Measurements from ENCODE around the gene TTI1. TPM values are rescaled to one million over a fixed set of nuclear protein-coding genes. Genes with fewer than 3 reads are reported as not detected.
A peak's percentile ranks its signal among the peaks of the same experiment; 100 is the strongest.

Gene TTI1
- total and polyA plus RNA-seq, 2 of the 13 experiments (the other 11 are each of a cell fraction or from before 2014, with no cell fraction given), result 22.9 to 39.8 TPM

GRCh38 chr20:38073307-38074071 lies 40.2 kb upstream of the TTI1 start (continued):
- TF ChIP-seq RAD21 (CRISPR knock-in tag; IDR thresholded peaks at IDR 0.05) (peak; percentile 79), TRAFD1 (CRISPR knock-in tag; IDR thresholded peaks at IDR 0.05; ENCODE audit: borderline replicate concordance) (peak; percentile 30; the same call in 1 of the 2 replicates), SALL2 (CRISPR knock-in tag; IDR thresholded peaks at IDR 0.05) (peak; percentile 70; the same call in 1 of the 2 replicates), ATF5 (CRISPR knock-in tag; IDR thresholded peaks at IDR 0.05; ENCODE audit: low read depth) (peak; percentile 50; the same call in 1 of the 2 replicates), FOXA1 (IDR thresholded peaks at IDR 0.05) (no peak), FOXA1 (CRISPR knock-in tag; IDR thresholded peaks at IDR 0.05) (peak; percentile 27; the same call in 1 of the 2 replicates), ZNF180 (CRISPR knock-in tag; IDR thresholded peaks at IDR 0.05; ENCODE audit: borderline replicate concordance, low read depth) (0 out of 2 replicates have a peak, but pooled peaks have one; percentile 36), HINFP (CRISPR knock-in tag; IDR thresholded peaks at IDR 0.05; ENCODE audit: low read depth) (0 out of 2 replicates have a peak, but pooled peaks have one; percentile 28), ZBED4 (CRISPR knock-in tag; IDR thresholded peaks at IDR 0.05; ENCODE audit: borderline replicate concordance) (no peak), RCOR2 (CRISPR knock-in tag; IDR thresholded peaks at IDR 0.05) (no peak), ZFY (CRISPR knock-in tag; IDR thresholded peaks at IDR 0.05) (peak; percentile 22; the same call in 1 of the 2 replicates), ZNF235 (CRISPR knock-in tag; IDR thresholded peaks at IDR 0.05; ENCODE audit: borderline replicate concordance) (no peak), SIX1 (CRISPR knock-in tag; IDR thresholded peaks at IDR 0.05; ENCODE audit: borderline replicate concordance) (no peak), ZKSCAN8 (CRISPR knock-in tag; IDR thresholded peaks at IDR 0.05; ENCODE audit: borderline replicate concordance) (peak; percentile 35; the same call in 1 of the 2 replicates), ZNF124 (CRISPR knock-in tag; IDR thresholded peaks at IDR 0.05) (peak; percentile 20; the same call in 1 of the 2 replicates), HOXA5 (CRISPR knock-in tag; IDR thresholded peaks at IDR 0.05) (peak; percentile 68; the same call in 1 of the 2 replicates), CTCF (CRISPR knock-in tag; IDR thresholded peaks at IDR 0.05) (peak; percentile 84), SIN3A (IDR thresholded peaks at IDR 0.05; ENCODE audit: borderline replicate concordance, low read depth, low read length) (no peak), MLLT10 (CRISPR knock-in tag; IDR thresholded peaks at IDR 0.05) (0 out of 2 replicates have a peak, but pooled peaks have one; percentile 12), PPARG (CRISPR knock-in tag; conservative IDR thresholded peaks at IDR 0.05) (0 out of 2 replicates have a peak, but pooled peaks have one; percentile 18)

Measured in HepG2 (cell line).